Activated effector memory CD4-positive, alpha-beta T cell treated with Interleukin-2 at 50 U/mL for 16 hours (primary cell): ENCODE data around the gene MFN1.
A peak's percentile ranks its signal among the peaks of the same experiment; 100 is the strongest.
"Not testable (repeated sequence)": the region's sequence is repeated elsewhere in the genome, so short reads cannot be mapped to it uniquely, and the experiment has no call there.

Experiments
- DNase-seq: peaks from one replicate; pipeline ENCODE4 v3.0.0-alpha.2; 2020

MFN1 gene

DNA sequence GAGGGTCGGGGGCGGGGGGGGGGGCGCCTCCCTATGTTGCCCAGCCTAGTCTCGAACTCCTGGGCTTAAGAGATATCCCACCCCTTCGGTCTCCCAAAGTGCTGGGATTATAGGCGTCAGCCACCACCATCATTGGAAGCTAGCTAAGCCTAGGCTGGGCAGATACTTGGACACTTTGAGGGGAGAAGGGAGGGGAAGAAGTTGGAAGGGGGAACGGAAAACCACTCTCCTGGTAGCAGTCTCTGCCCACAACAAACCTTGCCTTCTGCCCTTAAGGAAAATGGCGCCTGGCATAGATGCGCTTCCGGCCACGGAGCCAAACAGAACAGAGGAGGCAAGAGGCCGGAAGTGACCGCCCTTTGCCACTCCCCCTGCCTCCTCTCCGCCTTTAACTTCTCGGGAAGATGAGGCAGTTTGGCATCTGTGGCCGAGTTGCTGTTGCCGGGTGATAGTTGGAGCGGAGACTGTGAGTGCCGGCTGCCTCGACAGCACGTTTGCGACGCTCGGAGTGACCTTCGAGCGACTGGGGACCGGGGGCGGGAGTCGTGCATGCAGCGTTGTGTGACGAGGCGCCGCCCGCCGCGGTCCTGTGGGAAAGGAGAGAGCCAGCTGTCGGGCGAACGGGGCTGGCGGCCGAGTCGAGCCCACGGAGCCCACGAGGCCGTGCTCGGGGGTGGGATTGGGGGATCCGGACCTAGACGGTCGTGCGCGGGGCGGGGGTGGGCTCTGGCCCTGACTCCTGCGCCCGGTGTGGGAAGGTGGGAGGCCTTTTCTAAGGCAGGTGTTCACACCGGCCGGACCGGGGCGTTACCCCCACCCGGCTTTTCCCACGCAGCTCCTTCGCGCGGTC is at the start of gene MFN1:
Gene MFN1, plus strand, starts transcription at position 365 of the 850 bp plus-strand sequence. CDS start 1,143 bp downstream, outside the sequence.
- DNase-seq: peak; percentile 84

DNA sequence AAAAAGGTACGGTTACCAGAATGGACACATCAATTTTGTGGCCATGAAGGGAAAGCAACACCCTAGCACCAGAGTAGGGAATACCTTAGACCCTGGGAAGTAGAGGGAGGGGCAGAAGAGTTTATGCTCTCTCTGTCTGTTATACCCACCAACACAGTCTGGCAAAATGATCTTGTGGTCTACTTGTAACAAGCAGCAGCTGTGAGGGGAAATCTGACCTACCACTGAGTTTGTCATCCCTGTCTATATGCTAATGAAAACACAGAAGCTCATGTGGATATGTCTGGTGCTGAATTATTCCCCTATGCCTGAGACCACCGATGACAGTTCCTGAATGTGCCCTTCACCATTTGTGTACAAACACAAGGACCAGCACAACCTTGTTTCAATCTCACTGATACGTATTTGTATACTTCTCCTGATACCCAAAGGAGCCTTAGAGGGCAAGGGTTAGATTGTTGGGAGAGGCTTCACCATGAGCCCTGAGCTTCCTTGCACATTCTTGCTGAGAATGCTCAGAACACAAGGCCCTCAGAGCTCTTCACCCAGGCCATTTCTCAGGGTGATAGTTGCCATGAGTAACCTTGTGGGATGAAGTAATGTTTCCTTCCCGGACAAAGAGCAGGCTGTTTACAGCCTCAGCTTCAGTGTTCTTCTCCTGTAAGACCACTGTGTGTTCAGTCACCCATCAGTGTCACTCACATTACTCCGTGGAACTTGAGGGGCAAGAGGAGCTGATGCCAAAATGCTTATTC is 49.4 kb upstream of the MFN1 start:
- DNase-seq: no peak

DNA sequence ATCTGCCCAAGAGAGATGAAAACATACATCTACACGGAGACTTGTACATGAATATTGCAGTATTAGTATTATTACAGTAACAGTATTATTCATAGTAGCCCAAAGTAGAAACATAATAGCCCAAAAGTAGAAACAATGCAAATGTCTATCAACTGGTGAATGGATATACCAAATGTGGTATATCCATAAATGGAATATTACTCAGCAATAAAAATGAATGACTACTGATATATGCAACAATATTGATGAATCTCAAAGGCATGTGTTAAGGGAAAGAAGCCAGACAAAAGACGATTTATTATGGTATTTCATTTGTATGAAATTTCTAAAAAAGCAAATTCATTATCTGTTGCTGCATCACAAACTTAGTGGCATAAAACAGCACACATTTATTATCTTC is 48.2 kb upstream of the MFN1 start:
- DNase-seq: no peak

DNA sequence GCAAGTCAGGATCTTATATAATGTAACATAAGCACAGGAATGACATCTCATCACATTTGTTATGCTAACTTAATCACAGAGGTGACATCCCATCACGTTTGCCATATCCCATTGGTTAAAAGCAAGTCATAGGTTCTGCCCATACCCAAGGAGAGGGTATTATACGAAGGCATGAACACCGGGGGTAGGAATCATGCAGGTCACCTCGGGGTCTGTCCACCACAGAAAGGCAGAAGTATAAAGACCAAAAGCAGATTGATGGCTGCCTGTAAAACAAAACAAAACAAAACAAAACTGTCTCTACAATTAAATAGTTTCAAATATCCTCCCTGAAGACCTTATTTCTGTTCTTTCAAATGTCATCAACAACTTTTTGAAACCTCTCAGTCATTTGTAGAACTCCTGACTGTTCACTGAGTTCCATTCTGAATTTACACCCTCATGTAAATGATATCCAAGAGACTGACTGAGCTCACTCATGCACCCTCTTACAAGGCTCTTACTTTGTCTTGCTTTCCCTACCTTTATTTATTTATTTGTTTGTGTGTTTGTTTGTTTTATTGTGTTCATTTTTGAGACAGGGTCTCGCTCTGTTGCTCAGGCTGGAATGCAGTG is 47.4 kb upstream of the MFN1 start:
- DNase-seq: no peak

DNA sequence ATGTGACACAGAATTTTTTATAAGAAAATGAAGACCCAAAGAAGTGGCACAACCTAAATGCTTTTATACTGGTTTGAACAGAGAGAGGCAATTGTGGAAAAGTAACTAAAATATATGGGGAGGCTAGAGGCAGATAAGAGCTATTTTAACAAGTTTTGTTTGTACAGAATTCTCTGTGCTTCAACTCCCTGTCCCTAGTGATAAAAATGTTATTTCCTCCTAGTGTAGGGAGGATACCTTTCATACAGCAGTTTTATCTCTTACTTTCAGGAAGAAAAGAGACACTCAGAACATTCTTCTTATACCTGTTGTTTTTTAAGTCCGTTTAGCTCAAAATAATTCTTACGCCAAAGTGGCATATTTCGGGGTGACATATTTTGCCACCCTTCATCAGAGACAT is 45.9 kb upstream of the MFN1 start:
- no peak for DNase-seq

DNA sequence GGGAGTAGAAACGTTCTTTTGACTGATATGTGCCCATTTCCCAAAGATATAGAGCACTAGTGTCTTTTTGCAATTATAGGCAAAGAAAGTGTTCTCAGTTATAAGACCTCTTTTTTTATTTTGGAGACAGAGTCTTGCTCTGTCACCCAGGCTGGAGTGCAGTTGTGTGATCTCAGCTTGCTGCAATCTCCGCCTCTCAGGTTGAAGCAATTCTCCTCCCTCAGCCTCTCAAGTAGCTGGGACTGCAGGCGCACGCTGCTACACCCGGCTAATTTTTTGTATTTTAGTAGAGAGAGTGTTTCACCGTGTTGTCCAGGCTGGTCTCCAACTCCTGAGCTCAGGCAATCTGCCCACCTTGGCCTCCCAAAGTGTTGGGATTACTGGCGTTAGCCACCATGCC is 45.4 kb upstream of the MFN1 start:
- no peak for DNase-seq

DNA sequence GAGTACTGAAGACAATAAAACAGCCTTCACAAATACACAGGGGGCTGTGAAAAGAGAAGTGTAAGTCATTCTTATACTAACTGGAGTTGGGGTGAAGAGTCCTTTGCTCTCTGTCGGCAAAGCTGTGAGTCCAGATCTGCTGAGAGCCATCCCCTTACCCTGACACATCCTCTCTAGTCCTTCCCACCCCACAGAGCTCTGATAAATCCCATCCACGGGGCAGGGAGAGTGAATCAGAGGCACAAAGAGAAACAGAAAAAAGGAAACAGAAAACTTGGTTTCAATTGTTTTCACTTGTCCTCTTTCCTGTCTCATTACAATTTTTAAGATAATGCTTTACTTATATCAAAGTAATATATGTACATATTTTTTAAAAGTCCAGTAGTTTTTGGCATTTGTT is 42.9 kb upstream of the MFN1 start:
- no peak for DNase-seq

DNA sequence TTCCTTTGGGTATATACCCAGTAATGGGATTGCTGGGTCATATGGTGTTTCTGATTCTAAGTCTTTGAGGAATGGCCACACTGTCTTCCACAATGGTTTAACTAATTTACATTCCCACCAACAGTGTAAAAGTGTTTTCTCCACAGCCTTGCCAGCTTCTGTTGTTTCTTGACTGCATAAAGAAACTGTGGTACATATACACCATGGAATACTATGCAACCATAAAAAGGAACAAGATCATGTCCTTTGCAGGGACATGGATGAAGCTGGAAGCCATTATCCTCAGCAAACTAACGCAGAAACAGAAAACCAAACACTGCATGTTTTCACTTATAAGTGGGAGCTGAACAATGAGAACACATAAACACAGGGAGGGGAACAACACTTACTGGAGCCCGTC is 40.1 kb upstream of the MFN1 start:
- not testable (repeated sequence) for DNase-seq

DNA sequence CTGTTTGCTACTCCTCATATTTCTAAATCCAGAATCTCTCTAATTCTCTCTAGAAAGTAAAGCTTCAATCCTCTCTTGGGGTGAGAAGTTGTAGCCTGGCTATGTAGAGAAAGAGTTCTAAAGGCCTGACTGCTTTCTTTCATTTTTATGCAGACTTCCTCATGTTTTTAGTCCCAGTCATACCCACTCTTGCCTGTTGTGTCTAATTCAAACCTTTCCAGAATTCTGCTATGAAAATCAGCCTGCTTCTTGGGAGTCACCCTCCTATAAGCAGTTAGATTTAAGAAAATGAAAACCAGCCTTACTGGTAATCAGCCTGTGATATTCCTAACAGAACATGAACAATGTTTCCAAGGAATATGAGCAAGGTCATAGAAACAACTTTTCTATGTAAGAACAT is 39.5 kb upstream of the MFN1 start:
- DNase-seq: no peak

DNA sequence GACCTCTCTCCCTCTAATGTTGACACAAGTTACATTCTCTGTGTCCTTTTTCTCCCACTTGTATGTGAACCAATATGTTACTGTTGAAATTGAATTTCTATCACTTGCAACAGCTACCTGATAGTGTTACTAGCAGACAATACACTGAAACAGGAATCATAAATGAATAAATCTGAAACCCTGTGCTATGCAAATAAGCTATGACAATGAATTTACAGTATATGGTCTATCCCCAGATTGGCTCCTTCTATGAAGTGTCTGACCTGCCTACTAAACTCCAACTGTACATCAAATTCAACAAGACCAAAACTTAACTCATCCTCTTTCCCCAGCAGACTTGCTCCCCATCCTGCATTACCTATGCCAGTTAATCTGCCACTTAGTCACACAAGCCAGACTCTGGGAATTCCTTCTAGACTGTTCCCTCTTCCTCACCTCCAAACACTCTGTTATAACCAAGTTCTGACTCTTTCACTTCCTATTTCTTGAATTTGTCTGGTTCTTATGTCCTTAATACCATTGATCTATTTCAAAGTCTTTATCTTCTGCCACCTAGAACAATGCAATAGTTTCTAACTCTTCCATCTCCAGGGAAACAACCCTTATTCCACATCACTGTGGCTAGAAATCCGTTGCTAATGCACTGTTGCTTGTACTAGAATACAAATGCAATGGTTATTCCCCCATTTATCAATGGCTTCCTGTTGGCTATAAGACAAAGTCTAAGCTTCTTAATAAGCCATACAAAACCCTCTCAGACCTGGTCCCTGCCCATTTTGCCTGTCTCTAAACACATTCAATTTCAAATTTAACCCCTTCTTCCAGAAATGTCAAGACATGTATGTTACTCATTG is 38.1 kb upstream of the MFN1 start:
- DNase-seq: no peak

DNA sequence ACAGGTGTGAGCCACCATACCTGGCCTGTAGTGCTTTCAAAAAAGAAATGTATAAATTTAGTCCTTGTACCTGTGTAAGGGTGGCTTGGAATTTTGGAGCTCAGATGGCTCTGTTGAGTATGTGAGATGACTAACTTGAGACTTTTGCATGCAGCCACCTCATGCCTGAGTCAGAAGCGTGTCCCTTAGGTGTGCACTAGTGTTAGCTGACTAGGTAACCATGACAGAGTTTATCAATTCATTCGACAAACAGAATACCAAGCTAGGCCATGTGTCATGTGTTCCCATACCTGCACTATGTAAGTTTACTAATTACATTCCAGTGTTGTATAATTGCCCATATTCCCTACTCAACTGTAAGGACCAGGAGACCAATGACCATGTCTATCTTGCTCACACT is 28.6 kb upstream of the MFN1 start:
- DNase-seq: no peak

DNA sequence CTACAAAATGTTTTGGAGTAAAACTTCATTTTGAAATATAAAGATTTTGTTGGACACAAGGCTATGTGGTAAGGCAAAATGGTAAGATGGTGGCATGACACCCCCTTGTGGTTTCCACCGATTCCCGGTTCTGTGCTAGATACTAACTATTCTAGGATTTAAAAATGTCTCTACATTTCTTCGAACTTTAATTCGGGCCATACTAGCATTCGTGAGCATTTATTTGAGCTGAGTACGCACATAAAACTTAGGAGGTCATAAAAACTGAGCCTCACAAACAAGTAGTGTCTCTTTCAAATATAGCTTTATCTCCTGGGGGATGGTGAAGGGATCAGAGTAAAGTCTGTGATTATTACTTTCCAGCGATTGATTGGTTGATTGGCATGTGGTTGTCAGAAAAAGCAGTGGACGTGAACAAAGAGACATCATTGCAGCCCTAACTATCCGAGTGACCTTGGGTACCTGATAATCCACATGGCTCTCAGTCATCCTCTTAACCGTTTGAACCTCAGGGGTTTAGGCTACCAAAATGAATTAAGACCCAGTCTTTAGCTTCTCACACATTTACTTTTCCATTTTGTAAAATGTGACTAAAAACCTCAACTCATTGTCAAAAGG is 25.7 kb upstream of the MFN1 start:
- no peak for DNase-seq

DNA sequence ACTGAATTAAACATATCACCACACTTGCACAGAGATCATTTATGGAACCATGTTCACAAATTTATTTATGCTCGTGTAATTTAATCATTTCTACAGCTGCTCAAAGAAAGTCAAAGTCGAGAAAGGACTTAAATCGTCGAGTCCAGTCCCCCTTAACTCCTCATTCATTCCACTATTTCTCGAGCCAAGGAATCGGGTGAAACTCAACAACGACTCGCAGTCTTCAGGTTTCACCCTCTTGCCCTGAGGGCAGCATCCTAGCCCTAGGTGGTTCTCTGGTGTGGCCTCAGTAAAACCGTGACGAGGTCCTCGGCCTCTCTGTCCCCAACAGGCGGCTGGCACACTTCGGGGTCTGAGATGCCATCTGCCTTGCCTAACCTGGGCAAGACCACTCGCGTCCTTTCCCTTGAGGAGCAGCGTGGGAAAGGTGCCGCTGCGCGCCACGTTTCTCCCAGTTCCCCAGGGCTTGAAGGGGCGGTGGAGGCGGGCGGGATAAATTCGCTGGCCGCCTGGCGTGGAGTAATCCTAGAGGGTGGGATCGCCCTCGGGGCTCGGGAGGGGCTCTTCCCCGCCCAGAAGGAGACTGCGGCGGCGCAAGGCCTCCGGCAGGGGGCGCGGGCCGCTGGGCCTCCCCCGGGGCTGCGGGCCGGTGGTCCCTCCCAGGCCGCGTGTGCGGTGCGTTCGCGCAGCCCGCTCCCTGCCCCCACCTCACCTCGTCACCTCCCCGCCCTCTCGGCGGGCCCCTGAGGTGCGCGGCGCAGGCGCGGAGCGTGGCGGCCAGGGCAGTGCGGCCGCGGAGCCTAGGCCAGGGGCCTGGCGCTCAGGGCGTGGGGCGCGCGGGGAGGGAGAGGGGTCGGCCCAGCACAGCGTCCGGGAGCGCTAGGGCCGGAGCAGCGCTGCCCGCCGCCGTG is 25.0 kb upstream of the MFN1 start, which contains the start of gene ZNF639:
Gene ZNF639, plus strand, starts transcription at position 746 of the 911 bp plus-strand sequence. CDS start 5,263 bp downstream, outside the sequence.
- peak; percentile 75 for DNase-seq

DNA sequence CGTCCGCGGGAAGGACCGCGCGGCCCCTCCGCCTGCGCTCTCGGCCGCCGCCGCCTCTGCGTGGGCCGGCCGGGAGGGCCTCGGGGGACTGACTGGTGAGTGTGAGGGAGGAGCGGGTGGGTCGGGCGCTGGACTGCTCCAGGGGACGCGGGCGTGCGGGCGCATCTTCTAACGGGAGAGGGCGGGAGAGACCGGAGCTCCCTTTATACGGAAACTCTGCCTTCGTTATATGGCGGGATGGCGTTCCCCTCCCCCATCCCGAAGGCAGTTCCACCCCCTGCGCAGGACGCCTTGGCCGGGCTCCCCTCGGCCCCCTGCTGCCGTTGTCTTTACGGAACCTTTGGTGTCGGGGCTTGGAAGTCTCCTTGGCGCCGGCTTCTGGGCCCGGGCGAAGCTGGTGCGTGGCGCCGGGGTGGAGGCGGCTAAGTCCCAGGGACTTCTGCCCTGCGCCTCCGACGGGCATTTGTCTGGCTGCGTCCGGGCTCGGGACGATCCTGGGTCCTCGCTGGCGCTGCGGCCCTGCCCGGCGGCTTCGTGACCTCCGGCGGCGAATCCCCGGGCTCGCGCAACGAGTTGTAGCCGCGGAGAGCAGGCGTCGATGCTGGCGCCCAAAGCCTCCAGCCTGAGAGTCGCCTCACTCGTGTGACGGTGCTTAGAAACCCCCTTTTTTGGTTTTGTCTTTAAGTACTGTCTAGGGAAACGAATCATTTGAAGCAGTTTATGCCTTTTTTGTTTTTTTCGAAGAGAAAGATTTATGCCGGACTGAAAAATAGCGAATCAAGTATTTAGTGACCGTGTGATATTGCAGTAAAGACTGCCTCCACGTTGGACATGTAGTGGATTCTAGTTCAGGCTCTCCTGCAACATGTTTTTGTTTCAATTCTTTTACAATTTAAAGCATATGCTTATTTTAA is 24.1 kb upstream of the MFN1 start:
- peak; percentile 43 for DNase-seq

DNA sequence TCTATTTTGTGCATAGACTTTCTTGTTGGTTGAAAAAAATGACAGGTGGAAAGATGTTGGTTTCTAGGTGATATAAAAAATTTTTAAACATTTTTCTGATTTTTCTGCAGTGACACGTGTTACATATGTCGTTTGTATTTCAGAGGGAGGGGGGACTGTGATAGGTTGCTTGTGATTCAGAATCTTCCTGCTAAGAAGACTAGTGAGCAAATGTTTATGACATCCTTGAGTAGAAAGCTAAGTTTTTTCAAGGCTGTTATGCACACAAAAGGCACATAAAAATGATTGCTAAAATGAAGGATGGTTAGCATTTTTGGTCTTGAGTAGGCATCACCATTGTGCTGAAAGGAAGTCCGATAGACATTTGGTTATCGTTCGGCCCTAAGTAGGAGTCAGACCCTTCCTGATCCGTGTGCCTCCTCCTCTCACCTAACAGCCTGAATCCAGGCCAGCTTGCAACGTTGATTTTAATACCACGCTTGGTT is 23.2 kb upstream of the MFN1 start:
- DNase-seq: no peak

DNA sequence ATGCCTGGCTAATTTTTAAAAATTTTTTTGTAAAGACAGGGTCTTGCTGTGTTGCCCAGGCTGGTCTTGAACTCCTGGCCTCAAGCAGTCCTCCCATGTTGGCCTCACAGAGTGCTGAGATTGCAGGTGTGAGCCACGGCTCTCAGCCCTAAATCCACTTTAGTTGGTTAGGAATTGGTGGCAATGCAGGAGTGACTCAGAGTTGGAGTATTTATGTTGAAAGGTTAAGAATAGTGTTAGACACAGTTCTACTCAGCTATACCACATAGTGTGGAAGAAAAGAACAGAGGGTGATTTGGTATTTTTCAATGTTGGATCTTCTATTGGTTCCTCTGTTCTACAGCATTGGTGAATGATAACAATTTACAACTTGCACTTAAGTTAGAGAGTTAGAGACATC is 17.1 kb upstream of the MFN1 start:
- no peak for DNase-seq

DNA sequence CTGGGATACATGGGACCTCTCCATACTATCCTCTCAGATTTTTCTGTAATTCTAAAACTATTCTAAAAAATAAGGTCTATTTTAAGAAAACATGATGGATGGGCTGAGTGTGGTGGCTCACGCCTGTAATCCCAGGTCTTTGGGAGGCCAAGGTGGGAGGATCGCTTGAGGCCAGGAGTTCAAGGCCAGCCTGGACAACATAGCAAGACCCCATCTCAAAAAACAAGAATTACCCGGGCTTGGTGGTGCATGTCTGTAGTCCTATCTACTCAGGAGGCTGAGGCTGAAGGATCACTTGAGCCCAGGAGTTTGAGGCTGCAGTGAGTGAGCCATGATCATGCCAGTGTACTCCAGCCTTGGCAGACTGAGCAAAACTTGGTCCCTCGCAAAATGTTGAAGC is 15.3 kb upstream of the MFN1 start:
- DNase-seq: no peak

DNA sequence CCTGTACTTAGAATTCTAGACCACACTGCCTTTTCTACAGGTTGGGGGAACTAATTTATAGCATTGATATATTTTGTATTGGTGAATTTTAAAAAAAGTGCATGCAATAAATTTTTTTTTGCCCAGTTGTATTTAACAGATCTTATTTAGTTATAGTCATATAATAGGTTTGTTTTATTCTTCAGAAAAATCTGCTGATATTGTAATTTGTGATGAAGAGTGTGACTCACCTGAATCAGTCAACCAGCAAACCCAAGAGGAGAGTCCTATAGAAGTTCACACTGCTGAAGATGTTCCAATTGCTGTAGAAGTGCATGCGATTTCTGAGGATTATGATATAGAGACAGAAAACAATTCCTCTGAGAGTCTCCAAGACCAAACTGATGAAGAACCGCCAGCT is 14.4 kb upstream of the MFN1 start:
- DNase-seq: no peak

DNA sequence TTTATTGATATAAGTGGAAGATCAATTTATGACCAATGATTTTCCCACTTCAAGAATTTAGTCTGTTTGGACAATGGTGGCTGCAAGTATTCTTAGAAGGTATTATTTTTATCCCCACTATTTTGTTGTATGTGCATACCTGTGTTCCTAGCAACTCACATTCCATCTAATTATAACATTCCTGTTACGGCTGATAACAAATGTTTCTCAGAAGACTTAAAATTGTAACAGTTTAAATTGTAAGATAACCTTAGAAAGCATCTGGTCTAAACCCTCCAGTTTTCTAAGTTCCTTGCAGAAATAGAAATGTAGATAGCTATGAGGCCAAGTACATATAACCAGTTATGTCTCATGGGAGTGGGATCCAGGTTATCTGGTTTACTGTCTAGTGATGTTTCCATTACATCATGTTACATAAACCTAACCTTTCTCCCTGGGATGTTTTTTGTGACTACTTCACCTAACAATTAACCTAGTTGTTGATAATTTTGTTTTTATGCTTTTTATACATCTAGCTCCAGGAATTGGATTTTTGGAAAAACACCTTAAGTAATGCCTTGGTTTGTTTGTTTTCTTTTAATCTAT is 11.1 kb upstream of the MFN1 start:
- DNase-seq: no peak
